Measurements from ENCODE around the gene NOL8. TPM values are rescaled to one million over a fixed set of nuclear protein-coding genes. Genes with fewer than 3 reads are reported as not detected.

Gene NOL8
- total and polyA plus RNA-seq, 12 donors: 9.1 to 27.4 (median 15.0) TPM

DNA sequence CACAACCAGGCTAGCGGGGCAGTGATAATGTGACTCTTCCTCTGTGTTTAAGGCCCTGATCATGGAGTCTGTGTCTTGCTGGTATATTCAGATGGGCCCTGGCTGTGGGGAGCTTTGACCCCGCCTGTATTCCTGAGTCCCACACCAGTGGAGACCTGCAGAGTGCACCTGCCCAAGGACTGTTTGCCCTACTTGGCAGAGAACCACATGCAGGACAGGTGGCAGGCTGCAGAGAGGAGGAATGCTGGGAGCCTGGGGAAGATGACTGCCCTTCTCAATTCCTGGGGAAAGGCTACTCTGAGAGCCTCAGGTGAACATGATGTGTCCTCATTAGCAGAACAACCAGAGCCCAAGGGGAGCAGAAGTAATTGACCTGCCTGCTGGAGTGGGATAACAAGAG lies 67.8 kb downstream of the NOL8 start:
- TF ChIP-seq CTCF (IDR thresholded peaks at IDR 0.05): no peak
- WGBS, 2 donors: 94 to 95% methylated on average over 2 of the region's 2 CpGs
- no peak overlapping the region for H3K4me3 ChIP-seq
- intact Hi-C loops (cut with DNase I): no loop called here
- no peaks in the 10 kb centered on the region for H3K9me3 ChIP-seq
- no peak overlapping the region for H3K27ac ChIP-seq
- H3K4me1 ChIP-seq: no peaks in the 10 kb centered on the region
- DNase-seq: no peak
- no peak for ATAC-seq
- H3K27me3 ChIP-seq: no peaks in the 10 kb centered on the region
- H3K36me3 ChIP-seq: peaks cover 0 to 100% (median 68%) of the 10 kb centered on the region in 9 donors

GRCh38 chr9:92254381-92255337 lies 70.5 kb downstream of the NOL8 start:
- DNase-seq (no peak), ATAC-seq (no peak)
- no peak overlapping the region for H3K27ac ChIP-seq
- no peaks in the 10 kb centered on the region for H3K9me3 ChIP-seq
- 84 to 87% methylated on average over 19 of the region's 19 CpGs for WGBS, 2 donors
- TF ChIP-seq CTCF (IDR thresholded peaks at IDR 0.05): no peak
- no peak overlapping the region for H3K4me3 ChIP-seq
- intact Hi-C loops (cut with DNase I): no loop called here
- H3K36me3 ChIP-seq: peaks cover 2 to 100% (median 72%) of the 10 kb centered on the region in 9 donors
- no peaks in the 10 kb centered on the region for H3K4me1 ChIP-seq
- no peaks in the 10 kb centered on the region for H3K27me3 ChIP-seq

DNA sequence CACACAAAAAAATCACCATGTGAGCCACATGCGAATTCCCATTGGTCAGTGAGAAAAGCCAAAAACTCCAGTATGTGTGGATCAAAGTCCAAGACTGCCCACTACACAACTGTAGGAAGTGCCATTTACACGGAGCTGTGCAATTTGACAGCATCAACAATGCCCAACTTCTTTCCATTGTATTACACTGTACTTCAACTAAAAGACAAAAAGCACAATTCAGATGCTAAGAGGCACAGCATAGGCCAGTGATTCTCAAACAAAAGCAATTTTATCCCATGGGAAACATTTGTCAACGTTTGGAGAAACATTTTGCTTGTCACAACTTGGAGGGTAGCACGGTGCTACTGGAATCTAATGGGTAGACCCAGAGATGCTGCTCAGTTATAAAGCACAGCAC lies 71.5 kb downstream of the NOL8 start:
- WGBS, 2 donors: 68 to 72% methylated on average over 4 of the region's 4 CpGs
- DNase-seq: no peak
- intact Hi-C loops (cut with DNase I): no loop called here

DNA sequence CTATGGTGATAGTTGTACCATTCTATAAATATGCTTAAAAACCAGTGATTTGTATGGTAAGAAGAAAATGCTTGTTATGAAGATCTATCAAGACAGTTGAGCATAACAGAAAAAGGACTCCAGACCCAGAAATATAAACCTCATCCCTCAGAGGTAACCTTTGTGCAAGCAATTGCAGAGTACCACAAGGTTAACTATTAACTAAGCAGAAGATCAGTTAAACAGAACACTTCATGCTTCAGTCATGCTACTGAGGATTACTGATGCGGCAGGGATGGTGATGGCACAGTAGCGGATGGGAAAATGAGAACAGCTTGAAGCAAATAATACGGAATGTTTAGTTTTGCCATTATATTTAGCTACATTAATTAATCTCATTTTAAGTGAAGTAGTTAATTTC lies 77.2 kb downstream of the NOL8 start:
- DNase-seq (no peak), ATAC-seq (no peak)
- Histone ChIP-seq H3K4me3 (no peak overlapping the region), H3K4me1 (no peaks in the 10 kb centered on the region), H3K27me3 (no peaks in the 10 kb centered on the region), H3K36me3 (peaks cover 0 to 100% (median 93%) of the 10 kb centered on the region in 9 donors), H3K9me3 (no peaks in the 10 kb centered on the region), H3K27ac (no peak overlapping the region)
- intact Hi-C loops (cut with DNase I): loop anchor here in 3 of 10 donors (10.0 kb wide), 2 partner anchors 103 to 113 kb away; no protein-coding TSS in a partner anchor
- 97% methylated on average over 3 of the region's 3 CpGs for WGBS, 2 donors
- no peak for TF ChIP-seq CTCF (IDR thresholded peaks at IDR 0.05)

More for the DNA sequence above, 71.5 kb downstream of the NOL8 start:
- Histone ChIP-seq H3K4me1 (no peaks in the 10 kb centered on the region), H3K27ac (no peak overlapping the region), H3K9me3 (no peaks in the 10 kb centered on the region), H3K36me3 (peaks cover 0 to 100% (median 73%) of the 10 kb centered on the region in 9 donors), H3K4me3 (no peak overlapping the region), H3K27me3 (no peaks in the 10 kb centered on the region)
- ATAC-seq: no peak
- no peak for TF ChIP-seq CTCF (IDR thresholded peaks at IDR 0.05)

Small RNAs within 50 kb of the gene (microRNA-seq; reads per million reads assigned to microRNA genes)
- gene MIR3651: 0 to 0.60 reads per million in 2 donors

Other genes with a start within 250 kb of the NOL8 start
- 10 to 100 TPM; 17.5 to 28.1 (median 23.0) TPM for gene SPTLC1, start 209.9 kb downstream of the NOL8 start, total RNA-seq
- 10 to 100 TPM; 17.1 to 25.5 TPM for gene SPTLC1, start 209.9 kb downstream of the NOL8 start, polyA plus RNA-seq
- 10 to 100 TPM; 48.0 to 79.6 (median 62.7) TPM for gene IARS1, start 31.7 kb downstream of the NOL8 start, total RNA-seq
- gene IARS1, start 31.7 kb downstream of the NOL8 start, polyA plus RNA-seq: 10 to 100 TPM in 1 of 2 donors, 1 to 10 TPM in 1; 9.0 to 54.7 TPM
- 1 to 10 TPM; 1.3 to 5.2 (median 3.1) TPM for gene CENPP, start 603 bp upstream of the NOL8 start, total RNA-seq
- gene CENPP, start 603 bp upstream of the NOL8 start, polyA plus RNA-seq: 1 to 10 TPM; 1.3 to 1.4 TPM
- gene OGN, start 79.2 kb upstream of the NOL8 start, total RNA-seq: 10 to 100 TPM in 7 of 10 donors, 1 to 10 TPM in 3; 2.2 to 25.9 (median 13.0) TPM
- gene OGN, start 79.2 kb upstream of the NOL8 start, polyA plus RNA-seq: 1 to 10 TPM; 3.5 to 4.2 TPM
- 10 to 100 TPM in 1 of 10 donors, 1 to 10 TPM in 9; 2.5 to 11.4 (median 4.3) TPM for gene OMD, start 99.1 kb upstream of the NOL8 start, total RNA-seq
- gene OMD, start 99.1 kb upstream of the NOL8 start, polyA plus RNA-seq: 1 to 10 TPM; 2.1 to 2.6 TPM
- 10 to 100 TPM in 8 of 10 donors, 1 to 10 TPM in 2; 2.3 to 29.6 (median 19.4) TPM for gene ASPN, start 157.2 kb upstream of the NOL8 start, total RNA-seq
- 10 to 100 TPM in 1 of 2 donors, 1 to 10 TPM in 1; 3.2 to 11.4 TPM for gene ASPN, start 157.2 kb upstream of the NOL8 start, polyA plus RNA-seq
- 10 to 100 TPM in 3 of 10 donors, 1 to 10 TPM in 7; 4.2 to 14.9 (median 9.2) TPM for gene ECM2, start 210.6 kb upstream of the NOL8 start, total RNA-seq
- gene ECM2, start 210.6 kb upstream of the NOL8 start, polyA plus RNA-seq: 1 to 10 TPM; 2.1 to 8.0 TPM